Effector CD4-positive, alpha-beta T cell (primary cell): Measurements from ENCODE around the gene SAPCD2.
"Not testable (repeated sequence)": the region's sequence is repeated elsewhere in the genome, so short reads cannot be mapped to it uniquely, and the experiment has no call there.

Source experiments
- DNase-seq: peaks from one replicate; pipeline ENCODE4 v3.0.0-alpha.2; 2020

Gene SAPCD2

DNA sequence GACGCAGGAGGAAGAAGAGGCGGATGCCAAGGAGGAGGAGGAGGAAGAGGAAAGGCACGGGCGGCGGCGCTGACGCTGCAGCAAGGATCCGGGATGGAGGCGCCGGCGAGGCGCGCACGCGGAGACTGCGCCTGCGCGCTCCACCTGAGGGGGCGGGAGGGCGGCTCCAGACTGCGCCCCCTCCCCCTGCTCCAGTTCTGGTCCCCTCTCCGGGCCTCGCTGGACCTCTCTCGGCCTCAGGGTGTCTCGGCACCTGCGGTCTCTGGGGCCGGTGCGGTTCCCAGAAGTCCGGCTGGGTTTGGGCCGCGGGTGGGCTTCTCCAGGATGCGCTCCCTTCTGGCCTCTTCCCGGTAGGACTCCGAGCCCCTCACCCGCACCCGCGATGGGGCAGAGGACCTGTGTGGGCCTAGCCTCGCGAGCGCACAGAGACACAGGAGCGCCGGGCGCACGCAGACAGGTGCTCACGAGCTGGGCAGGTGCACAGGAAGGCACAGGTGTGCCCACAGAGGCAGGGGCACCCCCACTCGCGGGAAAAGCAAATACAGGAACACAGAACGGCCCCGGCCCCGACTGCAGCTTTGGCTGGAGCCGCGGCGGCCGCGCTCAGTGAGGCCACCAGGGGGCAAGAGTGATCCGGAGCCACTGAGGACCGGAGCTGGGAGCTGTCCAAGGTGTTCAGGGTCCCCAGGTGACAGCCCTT, 24.1 kb downstream of the SAPCD2 start, which contains the start of gene NPDC1:
Gene NPDC1 (minus strand): TSS at position 90 of the 700 bp plus-strand sequence. CDS start 188 bp downstream, outside the sequence.
- DNase-seq: peak; percentile 74

DNA sequence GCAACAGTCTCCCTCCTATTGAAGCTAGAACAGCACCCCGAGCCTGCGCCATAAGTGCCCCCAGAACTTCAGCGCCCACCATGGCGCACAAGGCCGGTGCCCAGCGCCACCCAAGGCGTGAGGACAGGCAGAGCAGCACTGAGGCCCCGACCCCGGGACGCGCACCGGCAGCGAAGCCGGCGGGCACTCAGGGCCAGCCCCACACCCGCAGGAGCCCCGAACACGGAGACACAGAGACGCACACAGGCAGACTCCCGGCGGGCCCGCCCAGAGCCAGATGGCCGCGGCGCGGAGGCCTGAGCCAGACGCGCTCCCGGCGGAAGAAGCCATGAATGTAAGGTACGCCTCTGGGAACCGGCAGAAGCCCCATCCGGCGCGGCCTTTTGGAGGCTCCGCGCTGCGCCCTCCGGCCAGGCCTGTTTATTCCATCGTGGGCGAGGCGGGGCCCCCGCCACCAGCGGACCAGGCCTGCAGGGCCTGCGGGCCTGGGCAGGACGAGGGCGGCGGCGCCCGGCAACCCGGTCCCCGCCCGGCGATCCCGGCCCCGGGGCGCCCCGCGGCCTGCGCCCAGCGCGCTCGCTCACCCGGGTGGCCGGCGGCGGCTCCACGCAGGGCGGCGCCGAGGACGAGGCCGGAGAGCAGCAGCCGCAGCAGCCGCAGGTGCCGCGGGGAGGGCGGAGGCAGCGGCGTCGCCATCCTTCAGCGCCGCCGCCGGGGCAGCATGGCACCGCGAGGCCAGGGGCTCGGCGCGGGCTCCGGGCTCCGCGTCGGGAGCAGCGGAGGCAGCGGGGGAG, 24.9 kb downstream of the SAPCD2 start:
- no peak for DNase-seq

DNA sequence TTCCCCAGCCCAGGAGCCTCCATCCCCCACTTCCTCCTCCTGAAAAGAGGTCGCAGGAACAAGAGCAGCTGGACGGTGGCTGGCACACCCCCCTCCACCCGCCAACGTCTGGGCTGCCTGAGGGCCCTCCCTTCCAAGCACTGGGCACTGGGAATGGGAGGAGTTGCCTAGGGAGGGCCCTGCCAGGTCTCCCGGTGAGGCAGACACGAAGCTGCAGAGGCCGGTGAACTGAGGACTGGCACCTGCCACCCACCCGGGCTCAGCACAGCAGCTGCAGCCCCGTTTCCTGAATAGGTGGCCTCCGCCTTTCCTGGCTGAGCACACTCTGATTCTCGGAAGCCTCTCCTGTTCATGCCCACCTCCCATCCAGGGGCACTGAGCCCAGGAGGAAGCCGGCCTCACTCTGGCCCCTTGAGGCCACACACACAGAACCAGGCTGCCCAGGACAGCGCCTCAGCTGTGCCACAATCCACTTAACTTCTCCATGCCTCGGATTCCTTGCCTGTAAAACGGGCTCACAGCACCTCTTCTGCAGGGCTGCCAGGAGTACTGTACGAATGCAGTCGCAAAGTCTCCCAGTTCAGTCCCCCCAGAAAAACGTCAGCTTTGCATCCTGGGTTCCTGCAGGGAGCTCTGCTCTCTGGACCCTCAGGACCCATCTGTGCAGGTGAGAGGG, 25.7 kb downstream of the SAPCD2 start:
- DNase-seq: no peak

DNA sequence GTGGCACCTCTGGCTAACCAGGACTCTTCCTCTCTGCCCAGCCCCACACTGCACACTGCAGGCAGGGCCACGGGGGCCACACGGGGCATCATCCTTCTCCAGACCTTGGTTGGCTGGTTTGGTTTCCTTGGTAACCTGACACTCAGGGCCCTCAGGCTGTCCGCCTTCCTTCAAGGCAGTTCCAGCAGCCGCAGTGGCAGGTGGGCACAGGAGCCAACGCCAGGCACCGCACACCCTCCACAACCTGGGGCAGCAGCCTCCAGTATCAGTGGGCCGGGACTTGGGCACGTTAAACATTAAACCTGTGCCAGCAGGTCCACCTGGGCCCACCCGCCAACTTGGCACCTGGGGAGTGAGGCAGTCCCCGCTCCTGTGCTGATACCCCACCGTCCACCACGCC, 26.3 kb downstream of the SAPCD2 start:
- no peak for DNase-seq

DNA sequence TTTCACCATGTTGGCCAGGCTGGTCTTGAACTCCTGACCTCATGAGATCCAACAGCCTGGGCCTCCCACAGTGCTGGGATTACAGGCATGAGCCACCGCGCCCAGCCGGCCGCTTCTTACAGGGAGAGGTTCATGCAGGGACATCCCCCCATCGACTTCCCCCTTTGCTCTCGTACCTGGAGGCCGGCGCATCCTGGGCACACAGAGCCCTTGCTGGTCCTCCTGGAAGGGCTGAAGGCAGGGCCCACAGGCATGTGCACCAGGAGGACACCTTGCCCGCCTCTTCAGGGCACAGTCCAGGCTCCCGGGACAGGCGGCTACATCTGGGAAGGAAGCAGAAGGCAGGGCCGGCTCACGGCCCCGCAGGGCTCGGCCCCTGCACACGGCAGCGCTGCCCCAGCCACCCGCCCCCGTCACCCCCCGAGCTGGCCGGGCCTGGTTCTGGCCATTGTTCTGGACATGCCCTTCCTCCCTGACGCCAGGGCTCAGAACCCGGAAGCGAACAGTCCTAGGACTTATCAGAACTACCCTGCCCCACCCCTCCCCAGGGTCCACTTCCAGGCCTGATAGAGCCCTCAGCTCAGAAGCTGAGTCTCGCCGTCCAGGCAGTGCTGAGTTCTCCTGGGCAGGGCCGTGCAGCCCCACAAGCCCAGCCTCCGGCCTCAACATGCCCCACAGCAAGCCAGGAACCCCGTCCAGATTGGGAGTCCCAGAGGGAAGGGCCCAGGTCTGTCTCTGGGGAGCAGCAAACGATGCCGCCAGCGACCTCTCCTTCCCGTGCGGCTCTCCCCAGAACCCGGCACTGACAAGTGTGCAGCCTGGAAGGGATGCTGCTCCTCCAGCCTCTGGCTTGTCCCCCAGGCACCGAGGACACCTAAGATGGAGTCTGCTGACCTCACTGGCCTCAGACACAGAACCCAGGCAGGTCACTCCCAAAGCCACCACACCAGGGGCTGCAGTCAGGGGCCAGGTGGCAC, 27.3 kb downstream of the SAPCD2 start:
- DNase-seq: no peak

DNA sequence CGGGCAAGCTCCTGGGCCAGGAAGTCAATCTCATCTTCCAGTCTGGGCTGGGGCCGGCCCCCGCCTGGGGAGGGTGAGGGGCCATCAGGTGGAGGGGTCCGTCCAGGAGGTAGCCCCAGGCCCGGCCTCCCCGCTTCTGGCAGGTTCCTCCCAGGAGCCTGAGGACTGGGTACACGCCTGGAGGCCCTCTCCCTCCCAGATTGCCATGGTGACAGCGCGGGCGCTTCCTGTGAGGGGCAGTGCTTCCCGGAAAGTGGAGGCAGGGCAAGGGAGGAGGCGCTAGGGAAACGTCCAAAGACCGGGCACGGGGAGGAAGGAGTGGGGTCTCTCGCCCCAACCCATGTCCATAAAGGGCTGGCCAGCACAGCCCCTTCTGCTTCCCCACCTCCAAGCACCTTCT, 29.2 kb downstream of the SAPCD2 start:
- DNase-seq: no peak

DNA sequence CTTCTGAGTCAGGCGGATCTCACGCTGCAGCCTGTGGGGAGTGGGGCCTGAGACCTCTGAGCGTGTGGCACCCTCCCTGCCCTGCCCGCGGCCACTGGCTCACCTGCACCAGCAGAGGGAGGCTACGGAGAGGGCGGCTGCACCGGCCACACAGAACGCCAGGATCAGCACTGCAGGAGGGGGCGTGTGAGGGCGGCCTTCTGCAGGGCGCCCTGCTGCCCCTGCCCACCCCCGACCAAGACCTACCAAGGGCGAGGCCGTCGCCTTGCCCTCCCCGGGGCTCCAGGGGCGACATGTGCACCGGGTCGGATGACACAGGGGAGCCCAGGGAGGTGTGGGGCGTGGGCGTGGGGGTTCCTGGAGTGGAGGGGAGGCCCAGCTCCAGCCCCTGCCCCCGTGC, 29.8 kb downstream of the SAPCD2 start:
- no peak for DNase-seq

DNA sequence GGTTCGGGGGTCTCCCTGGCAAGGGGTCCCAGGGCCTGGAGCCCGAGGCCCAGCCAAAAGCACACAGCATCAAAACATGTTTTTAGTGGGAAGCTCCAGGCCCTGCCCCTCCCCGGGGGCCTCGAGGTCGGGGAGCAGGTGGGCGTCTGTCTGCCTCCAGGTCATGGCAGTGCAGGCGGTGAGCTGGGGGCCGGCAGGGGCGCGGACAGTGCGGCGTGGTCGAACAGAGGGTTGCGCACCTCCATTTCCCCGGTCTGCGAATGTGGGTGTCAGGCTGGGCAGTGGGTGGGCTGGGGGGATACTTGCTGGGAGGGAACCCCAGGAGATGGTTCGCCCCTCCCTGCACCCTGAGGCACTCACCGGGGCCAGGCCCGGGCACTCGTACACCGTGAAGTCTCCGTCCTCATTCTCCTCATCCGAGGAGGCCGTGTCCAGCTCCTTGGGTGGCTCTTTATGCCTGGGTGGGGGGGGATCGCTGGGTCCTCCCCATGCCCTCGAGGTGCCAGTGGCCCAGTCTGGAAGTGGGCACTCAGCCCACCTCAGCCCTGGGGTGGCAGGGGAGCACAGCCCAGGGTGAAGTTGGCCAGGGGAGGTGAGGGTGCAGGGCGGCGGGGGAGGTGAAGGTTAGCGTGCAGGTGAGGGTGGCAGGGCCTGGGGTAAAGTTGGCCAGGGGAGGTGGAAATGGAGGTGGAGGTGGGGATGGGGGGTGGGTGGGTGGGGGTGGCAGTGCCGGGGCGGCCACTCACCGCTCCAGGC, 30.6 kb downstream of the SAPCD2 start:
- no peak for DNase-seq

DNA sequence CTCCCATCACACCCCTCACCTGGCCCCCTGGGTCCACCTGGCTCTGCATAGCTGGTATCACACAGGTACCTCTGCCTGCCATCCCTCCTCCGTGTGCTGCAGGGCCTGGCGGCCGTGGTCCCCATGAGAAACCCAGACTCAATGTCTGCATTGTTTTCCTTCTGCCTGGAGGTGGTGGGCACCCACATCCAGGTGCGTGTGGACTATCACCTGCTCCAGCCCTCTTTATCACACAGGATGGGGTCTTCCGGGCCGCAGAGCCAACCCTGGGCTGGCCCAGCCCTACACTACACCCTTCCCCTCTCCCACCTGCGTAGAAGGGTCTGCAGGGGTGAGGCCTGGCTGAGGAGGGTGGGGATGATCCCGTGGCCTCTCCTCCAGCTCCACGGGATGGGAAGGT, 31.4 kb downstream of the SAPCD2 start:
- DNase-seq: no peak

DNA sequence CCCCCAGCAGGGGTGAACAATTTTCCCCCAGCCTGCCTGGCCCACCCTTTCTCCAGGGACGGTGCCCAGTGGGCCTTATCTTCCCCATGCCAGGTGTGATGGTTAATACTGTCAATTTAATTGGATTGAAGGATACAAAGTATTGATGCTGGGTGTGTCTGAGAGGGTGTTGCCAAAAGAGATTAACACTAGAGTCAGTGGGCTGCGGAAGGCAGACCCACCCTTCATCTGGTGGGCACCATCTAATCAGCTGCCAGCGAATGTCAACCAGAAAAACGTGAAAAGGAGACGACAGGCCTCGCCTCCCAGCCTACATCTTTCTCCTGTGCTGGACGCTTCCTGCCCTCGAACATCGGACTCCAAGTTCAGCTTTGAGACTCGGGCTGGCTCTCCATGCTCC, 32.9 kb downstream of the SAPCD2 start:
- no peak for DNase-seq

DNA sequence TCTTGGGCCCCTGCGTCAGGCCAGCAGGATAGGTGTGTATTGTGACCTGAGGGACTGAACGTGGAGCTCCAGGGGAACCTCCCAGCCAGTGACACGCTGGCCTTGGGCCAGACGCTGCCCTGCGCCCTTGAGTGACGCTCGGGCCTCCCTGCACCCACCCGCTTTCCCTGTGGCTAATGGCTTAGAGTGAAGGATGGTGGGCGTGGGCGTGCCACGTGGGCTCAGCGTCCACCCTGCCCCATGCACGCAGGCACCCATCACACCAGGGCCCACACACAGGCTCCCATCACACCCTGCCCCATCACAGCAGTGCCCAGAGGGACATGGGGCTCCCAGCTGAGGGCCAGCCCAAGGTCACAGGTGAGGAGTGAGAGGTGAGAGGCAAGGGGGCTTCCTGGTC, 33.3 kb downstream of the SAPCD2 start:
- no peak for DNase-seq

DNA sequence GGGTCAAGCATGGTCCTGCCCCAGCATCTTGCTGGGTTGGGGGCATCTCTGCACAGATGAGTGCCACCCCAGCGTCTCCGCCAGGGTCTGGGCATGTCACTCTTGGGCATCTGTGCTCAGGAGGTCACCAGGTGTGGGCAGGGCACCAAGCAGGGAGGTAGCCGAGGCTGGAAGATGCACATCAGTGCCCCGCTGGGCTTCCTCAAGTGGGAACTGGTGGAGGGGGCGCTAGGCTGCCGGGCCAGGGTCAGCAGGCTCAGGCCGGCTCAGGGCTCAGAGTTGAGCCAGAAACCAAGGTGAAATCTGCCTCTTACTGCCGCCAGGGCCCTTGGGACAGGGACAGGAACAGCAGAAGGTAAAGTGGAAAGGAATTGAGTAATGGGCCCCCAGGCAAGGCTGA, 34.4 kb downstream of the SAPCD2 start:
- DNase-seq: no peak

DNA sequence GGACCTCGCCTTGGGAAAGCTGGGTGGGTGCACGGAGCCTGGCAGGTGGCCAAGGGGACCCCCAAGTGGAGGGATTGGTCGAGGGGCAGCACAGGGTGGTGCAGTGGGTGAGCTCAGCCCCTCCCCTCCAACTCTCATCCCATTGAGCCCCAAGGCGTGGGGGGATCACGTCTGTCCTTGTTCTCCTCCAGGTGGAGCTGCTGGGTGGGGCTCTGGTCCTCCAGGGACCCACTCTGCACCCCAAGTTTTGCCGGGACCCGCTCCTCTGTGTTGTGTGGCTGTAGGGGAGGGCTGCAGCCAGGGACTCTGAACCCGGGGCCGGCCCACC, 34.9 kb downstream of the SAPCD2 start:
- DNase-seq: no peak

DNA sequence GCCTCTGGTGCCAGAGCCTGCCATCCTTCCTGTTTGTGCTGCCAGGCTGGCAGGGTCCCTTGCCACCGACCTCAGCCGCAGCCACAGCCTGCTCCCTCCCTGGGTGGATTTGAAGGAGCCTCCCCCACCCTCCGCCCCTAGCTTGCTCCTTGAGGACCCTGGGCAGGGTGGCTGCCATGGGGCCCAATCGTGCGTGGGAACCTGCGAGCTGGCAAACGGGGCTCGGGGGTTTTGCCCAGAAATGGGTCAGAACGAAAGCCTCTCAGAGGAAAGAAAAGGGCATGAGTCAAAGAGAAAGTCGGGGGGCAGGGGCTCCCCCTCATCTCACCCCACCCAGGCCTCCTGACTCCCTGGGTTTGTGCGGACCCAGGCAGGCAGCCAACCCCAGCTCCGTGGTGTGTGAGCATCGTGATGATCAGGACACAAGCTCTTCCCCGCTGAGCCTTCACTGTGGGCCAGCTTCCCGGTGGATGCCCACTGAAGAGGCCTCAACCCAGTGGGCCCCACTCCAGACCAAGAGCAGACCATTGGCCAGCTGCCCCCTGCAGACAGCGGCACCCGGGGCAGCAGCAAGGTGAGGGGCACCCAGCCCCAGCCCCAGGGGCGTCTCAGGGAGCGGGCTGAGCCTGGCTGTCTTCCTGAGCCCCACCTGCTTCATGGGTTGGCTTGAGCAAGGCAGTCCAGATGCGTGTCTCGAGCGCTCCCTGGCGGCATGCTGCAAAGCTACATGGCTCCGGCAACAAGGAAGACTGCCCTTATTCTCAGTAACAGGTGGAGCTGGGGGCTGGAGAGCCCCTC, 35.4 kb downstream of the SAPCD2 start:
- peak; percentile 83 for DNase-seq

DNA sequence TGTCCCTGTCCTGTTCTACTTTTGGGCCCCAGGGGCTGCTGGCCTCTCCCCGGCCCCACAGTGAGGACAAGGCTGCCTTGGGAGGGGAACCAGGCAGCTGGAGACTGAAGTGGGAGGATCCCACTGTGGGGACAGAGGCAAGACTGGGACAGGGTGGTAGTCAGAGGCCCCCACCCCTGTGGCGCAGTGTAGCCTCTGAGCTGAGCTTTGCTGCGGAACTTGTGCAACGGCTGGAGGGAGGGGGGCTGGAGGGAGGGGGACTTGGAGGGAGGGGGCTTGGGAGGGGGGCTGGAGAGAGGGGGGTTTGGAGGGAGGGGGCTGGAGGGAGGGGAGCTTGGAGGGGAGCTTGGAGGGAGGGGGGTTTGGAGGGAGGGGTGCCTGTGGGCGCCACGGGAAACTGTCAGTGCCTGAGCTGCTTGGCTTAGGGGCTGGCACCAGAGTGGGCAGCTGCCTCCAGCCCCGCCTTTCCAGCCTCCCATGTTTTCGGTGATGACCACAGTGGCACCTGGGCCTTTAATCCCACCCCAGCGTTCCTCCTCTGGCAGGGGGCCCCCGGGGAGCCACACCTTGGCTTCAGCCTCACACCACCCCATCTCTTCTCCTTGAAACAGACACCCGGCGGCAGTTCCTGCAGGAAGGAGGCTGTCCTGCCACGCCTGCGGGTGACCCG, 36.2 kb downstream of the SAPCD2 start:
- DNase-seq: no peak

DNA sequence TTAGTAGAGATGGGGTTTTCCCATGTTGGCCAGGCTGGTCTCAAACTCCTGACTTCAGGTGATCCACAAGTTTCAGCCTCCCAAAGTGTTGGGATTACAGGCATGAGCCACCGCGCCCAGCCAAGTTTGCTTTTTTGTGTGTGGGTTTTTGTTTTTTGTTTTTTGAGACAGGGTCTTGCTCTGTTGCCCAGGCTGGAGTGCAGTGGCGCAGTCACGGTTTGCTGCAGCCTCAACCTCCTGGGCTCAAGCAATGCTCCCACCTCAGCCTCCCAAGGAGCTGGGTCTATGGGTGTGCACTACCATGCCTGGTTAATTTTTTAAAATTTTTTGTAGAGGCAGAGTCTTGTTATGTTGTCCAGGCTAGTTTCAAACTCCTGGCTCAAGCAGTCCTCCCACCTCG, 36.9 kb downstream of the SAPCD2 start:
- not testable (repeated sequence) for DNase-seq

DNA sequence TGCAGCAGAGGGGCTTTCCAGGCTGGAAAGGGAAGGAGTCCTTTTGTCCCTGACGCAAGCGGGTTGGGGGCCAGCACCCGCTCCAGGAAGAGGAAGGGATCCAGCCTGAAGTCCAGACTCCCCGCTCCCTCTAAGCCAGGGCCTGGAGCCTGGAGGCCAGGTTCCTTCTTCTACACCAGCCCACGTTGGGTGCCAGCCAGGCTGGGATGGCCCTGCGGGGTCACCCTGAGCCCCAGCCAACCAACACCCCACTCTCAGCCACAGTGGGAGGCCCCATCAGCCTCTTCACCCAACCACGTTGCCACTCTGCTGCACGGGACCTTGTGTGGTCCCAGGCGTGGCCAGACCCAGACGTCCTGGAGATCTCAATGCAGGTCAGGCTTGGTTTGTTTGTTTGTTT, 37.5 kb downstream of the SAPCD2 start:
- DNase-seq: no peak

DNA sequence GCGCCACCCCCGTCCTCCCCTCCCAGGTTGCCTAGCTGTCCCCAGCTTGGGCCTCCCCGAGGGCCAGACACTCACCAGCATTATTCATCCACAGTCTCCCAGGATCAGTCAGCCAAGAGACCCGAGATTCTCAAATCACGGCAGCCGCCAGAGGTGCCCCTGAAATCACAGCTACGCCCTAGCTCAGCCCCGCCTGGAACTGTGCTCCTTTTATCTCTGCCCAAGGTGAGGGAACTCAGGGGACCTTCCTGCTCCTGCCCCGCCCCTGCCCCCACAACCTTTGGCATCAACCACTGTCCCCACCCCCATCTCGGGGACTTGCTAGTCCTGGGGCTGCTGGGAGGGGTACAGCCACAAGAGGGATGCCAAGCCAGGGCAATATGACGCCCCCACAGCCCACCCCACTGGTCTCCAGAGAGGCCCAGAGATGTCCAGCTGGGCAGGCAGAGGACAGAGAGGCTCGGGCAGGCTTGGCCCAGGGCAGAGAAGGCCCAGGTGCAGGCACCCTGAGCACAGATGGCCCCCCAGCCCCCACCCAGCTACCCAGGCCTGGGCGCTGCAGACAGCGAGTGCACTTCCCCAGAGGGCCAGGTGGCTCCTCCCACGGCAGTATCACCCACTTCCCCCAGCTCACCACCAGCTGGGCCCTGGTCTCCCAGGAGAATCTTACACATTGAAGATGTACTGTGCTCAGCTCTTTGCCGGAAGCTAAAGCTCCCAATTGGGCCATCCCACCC, 38.3 kb downstream of the SAPCD2 start, which contains the start of gene FUT7:
Gene FUT7 (minus strand): TSS at position 185 of the 737 bp plus-strand sequence. CDS start 97 bp downstream, at position 88.
- no peak for DNase-seq
